ENCODE data around the gene WNK1.

GRCh38 chr12:910416-910815 is 158.0 kb downstream of the WNK1 start:
- TF ChIP-seq CTCF (IDR thresholded peaks at IDR 0.05): no peak
- TF ChIP-seq POLR2A (IDR thresholded peaks at IDR 0.05): no peak
- no peak for TF ChIP-seq POLR2AphosphoS5 (IDR thresholded peaks at IDR 0.05)
